Stimulated activated CD8-positive, alpha-beta memory T cell treated with anti-CD3 and anti-CD28 coated beads, Interleukin-4, amount 100 ng/mL, for 48 hours (primary cell): Measurements from ENCODE around the gene FXR1.

Experiments
- DNase-seq: peaks from one replicate; pipeline ENCODE4 v3.0.0-alpha.2; 2020

The FXR1 gene

DNA sequence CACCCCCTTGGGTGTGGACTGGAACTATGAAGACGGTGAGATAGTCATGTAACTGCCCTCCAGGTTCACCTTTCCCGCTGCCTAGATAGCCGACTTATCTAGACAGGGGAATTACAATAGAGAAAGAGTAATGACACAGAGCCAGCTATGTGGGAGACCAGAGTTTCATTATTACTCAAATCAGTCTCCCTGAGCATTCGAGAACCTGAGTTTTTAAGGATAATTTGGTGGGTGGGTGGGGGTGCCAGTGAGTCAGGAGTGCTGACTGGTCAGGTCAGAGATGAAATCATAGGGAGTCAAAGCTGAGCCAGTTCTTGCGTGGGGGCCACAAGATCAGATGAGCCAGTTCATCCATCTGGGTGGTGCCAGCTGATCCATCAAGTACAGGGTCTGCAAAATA is 96.8 kb downstream of the FXR1 start:
- DNase-seq = peak; percentile 51

DNA sequence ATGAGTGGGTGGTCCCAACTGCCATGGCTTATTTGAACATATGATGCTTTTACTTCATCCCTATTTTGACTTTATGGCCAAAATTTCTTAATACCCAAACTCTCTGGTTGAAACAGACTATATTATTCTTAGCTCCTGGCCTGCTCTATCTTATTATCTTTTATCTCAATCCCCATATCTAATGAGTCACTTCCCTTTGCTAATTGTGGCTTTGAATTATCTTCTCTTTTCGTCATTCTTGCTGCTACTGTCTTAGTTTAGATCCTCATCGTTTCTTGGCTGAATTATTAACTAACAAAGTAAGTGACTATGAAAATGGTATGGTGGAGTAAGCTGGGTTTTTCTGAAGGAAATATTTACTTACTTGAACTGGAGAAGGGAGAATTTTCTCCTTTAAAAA is 105.2 kb downstream of the FXR1 start:
- DNase-seq = no peak

DNA sequence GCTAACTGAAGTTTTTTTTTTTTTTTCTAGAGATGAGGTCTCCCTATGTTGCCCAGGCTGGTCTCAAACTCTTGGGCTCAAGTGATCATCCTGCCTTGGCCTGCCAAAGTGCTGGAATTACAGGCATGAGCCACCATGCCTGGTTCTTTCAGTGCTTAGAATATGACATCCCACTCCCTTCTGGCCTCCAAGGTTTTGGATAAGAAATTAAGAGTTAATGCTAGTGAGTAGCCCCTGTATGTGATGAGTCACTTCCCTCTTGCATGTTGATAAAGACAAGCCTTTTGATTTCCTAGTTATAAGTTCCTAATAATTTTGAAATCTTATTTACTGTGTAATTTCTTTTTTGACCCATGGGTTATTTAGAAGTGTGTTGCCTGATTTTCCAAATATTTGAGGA is 112.7 kb downstream of the FXR1 start:
- no peak for DNase-seq

DNA sequence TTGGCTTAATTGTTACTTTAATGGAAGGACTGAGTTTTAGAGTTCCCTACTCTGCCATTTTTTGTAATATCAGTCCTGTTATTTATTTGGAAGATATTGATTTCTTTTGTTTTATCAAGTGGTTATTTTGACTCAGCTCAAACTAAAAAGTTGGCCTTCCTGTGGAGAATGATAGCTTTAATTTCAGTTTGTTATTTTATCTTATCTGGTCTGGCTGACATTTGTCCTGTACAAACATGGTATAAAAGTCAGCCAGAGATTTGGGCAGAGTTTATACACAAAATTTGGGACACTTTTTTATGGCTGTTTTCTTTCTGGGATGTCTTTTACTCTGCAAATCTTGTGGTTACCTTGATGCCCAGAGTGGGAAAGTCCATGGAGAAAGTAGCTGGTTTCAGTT is 118.5 kb downstream of the FXR1 start:
- no peak for DNase-seq
